Measurements from ENCODE around the gene BMP4.

- TF ChIP-seq CTCF (IDR thresholded peaks at IDR 0.05 in 8 of 11, conservative IDR thresholded peaks at IDR 0.05 in 3 of 11) = no peak
- TF ChIP-seq POLR2A (IDR thresholded peaks at IDR 0.05) = no peak
These were observed 21.7 kb downstream of the BMP4 start for GRCh38 chr14:53934778-53935414.
